GM19238 (cell line): ENCODE measurements around the gene NFX1.

ENCODE experiments used
- DNase-seq: peaks from one replicate; pipeline ENCODE4 v3.0.0; 2011; ENCODE audit warnings: low spot score; ENCODE audit not compliant: insufficient read length

NFX1 gene

DNA sequence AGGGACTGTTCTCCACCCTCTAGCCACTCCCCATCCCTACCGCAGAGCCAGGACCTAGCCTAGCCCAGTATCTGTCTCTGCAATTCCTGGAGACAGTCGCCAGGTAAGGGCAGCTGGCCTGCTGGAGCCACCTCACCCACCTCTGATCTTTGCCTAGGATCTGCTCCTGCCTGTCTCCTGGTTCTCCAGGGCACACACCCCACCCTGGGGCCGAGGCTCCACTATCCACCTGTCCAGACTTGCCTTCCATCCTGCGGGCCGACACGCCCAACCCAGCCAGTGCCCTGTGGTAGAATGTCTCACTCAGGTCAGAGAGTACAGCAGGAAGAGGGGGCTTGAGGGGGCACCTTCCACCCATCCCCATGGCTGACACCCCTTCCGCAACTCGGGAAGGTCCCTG is 127.8 kb downstream of the NFX1 start:
- DNase-seq, result no peak

DNA sequence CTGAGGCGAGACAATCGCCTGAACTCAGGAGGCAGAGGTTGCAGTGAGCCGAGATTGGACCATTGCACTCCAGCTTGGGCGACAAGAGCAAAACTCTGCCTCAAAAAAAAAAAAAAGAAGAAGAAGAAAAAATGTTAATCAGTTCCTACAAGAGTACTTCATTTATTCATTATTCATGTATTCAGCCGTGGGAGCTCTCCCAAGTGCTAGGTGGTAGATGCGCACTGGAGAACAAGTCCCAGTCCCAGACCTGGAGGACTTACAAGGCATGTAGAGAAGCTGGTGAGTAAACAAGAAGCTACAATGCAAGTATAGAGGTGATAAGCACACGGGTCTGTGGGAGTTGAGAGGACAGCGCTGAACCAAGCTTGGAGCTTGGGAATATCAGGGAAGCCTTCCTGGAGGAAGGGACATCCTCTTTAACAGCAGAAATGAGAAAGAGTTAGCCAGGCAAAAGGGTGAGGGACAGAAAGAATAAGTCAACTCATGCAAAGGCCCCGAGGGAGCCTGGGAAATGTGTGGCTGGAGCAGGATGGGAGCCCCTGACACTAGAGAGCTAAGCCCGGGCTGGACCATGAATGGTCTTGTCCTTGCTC is 129.5 kb downstream of the NFX1 start:
- no peak for DNase-seq
